Esophagus squamous epithelium (tissue), 4 donors: ENCODE data around the gene CATSPERB.

Experiments
- CTCF ChIP-seq, 6 experiments: fragments of 450-650 bp in 4 of 6; fragments of 200-600 bp in 2 of 6; sonication (generic) in 2 of 6; IDR thresholded peaks; one replicate each; pipeline ENCODE4 v1.5.1; 2016 to 2019; ENCODE audit warnings: antibody characterized with exemption in 6 of 6, mild to moderate bottlenecking in 4 of 6, moderate library complexity in 4 of 6
- POLR2A ChIP-seq, 4 donors: fragments of 450-650 bp; IDR thresholded peaks; one replicate each; pipeline ENCODE4 v1.6.1; 2017; ENCODE audit warnings: antibody characterized with exemption in 4 of 4, mild to moderate bottlenecking in 4 of 4, moderate library complexity in 3 of 4

DNA sequence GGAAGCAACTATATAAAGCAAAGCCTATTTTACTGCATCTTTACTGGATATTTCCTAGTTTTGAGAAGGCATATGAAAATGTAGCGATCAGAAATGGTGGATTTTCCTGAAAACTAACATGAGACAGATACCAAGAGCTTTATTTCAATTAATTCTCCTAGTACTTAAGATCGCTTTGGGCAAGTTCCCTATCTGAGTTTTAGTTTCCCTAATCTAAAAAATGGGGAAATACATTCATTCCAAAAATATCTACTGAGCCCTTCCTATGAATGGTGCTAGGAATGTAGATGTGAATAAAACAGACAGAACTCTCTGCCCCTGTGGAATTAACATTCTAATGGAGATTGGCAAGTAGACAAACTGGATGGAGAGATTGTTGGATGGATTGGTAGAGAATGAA is 8.4 kb downstream of the CATSPERB start:
- TF ChIP-seq CTCF (IDR thresholded peaks at IDR 0.05) = no peak
- TF ChIP-seq POLR2A (IDR thresholded peaks at IDR 0.05) = no peak
